OCI-M2 (cell line): ENCODE data around the gene TARP.
"Not testable (repeated sequence)": the region's sequence is repeated elsewhere in the genome, so short reads cannot be mapped to it uniquely, and the experiment has no call there.

Experiments
- DNase-seq: peaks from one replicate; lab custom pipeline; 2025; ENCODE audit not compliant: unreplicated experiment; lab: John Stamatoyannopoulos, UW

Gene TARP

DNA sequence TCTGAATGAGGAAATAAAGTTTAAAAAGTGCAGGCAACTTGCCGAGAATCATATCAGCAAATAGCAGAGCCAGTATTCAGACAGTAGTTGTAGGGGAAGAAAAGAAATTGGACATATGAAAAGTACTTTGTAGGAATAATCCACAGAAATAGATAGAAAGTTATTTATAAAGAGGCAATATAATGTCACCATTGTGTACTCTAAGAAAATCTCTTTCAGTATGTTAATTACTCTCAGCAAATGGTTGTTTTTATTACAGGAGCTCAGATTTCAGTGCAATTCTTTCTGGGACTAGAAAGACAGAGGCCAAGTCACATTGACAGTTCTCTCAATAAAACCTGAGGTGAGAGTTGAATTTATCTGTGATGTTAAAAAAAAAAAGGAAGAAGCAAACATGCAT, 10.2 kb downstream of the TARP start:
- not testable (repeated sequence) for DNase-seq

DNA sequence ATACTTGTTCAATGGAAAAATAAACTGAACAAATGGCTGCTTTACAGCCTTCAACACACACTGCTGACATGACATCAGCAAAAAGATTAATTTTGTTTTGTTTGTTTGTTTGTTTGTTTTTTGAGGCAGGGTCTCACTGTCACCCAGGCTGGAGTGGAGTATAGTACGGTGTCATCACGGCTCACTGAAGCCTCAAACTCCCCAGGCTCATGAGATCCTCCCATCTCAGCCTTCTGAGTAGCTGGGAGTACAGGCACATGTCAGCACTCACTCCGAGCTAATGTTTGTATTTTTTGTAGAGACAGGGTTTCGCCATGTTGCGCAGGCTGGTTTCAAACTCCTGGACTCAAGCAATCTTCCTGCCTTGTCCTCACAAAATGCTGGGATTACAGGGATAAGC, 10.9 kb downstream of the TARP start:
- DNase-seq, result no peak

DNA sequence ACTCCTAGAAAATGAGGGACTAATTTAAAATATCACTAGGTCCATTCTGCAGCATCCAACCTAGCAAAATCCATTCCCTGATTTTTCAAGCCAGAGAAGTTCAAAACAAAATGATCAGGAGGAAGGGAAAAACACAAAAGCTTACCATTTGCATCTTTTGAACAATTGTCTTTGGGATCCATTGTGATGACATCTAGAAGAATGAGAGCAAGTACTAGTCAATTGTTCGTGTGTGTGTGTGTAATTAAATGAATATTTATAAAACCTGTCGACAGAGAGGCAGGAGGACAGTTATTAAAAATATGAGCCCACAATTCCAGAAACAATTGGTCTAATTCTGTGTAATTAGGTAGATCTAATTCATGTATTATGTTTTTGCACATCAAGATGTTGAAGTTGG, 11.4 kb downstream of the TARP start:
- DNase-seq, result not testable (repeated sequence)

DNA sequence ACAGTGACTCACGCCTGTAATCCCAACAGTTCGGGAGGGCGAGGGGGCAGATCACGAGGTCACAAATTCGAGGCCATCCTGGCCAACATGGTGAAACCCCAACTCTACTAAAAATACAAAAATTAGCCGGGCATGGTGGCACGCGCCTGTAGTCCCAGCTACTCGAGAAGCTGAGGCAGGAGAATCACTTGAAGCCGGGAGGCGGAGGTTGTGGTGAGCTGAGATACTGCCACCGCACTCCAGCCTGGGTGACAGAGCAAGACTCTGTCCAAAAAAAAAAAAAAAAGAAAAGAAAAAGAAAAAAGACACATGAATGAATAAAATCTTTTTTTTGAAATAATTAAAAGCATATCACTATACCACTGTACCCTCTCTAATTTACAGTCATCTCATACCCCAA, 11.8 kb downstream of the TARP start:
- DNase-seq, result not testable (repeated sequence)

DNA sequence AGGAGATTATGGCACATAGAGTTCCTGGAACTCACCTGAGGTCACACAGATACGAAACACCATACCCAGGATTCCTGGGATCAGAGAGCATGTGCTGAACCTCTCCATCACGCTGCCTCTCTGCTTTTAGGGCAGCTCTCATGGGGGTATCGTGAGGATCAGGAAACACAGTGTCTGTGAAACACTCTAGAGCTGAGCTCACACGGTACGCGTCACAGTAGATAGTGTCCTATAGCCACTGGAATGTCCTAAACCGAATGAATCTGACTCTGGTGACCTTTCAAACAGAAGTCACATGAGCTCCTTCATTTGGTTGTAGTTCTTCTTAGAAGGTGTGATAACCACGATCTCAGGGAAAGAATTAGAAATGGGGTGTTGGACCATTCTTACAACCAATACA, 14.3 kb downstream of the TARP start:
- DNase-seq, result not testable (repeated sequence)

DNA sequence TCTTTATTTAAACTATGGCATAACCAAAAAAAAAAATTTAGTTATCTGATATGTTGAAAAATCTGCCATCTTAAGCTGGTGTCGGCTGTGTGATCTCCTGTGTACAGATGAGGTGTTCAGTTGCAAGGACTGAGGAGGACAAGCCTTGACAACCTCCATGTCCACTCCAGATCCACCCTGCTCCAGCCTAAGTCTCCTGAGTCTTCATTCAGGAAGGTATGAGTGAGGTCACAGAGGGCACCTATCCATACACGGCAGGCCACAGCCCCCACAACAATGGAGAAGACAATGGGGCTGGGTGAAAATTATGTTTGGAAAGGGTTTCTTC, 16.1 kb downstream of the TARP start:
- no peak for DNase-seq

DNA sequence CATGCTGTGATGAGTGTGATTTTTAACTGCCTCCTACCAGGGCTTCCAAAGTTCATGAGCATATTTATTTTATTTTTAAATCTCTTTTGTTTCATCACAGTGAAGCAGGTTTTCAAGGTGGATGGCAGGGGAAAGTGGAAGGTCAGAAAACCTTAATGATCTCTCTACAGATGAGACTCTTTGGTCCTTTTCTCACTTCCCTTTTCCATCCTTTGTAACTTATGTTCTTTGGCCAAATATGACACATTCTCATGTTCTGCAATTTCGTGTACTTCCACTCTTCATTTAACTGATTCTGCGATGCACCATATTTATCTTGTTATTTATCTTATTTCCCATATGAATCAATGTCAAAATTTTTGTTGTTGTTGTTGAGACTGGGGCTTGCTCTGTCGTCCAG, 23.6 kb downstream of the TARP start:
- DNase-seq, result not testable (repeated sequence)

DNA sequence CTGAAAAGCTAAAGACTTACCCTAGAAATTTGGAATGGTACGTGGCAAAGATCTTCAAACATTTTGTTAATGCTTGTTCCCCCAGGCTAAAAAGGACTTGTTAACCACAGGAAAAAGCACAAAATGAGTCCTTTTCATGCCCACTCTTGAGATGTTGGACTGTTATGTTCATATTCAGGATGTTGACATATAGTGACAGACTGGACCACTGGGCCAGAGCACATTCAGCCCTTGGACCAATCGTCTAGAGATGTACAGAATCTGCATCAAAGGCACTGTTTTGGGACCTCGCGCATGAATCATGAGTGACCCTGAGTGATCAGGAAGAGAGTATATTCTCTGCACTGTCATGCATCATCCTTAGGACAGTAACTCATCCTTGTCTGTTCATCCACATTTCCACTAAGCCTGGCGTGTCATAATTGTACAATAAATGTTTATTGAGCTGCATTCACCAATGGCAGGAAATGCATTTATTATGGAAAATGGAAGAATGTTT, 25.3 kb downstream of the TARP start:
- DNase-seq, result no peak

DNA sequence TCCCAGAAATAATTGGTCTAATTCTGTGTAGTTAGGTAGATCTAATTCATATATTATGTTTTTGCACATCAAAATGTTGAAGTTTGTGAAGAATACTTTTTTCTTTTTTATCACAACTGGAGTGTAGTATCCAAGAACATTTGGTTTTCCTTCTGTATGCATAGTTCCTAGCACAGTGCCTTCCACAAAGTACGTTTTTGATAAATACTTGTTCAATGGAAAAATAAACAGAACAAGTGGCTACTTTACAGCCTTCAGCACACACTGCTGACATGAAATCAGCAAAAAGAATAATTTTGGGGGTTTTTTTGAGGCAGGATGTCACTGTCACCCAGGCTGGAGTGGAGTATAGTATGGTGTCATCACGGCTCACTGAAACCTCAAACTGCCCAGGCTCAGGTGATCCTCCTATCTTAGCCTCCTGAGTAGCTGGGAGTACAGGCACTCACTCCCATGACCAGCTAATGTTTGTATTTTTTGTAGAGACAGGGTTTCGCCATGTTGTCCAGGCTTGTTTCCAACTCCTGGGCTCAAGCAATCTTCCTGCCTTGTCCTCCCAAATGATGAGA, 27.9 kb downstream of the TARP start:
- no peak for DNase-seq

DNA sequence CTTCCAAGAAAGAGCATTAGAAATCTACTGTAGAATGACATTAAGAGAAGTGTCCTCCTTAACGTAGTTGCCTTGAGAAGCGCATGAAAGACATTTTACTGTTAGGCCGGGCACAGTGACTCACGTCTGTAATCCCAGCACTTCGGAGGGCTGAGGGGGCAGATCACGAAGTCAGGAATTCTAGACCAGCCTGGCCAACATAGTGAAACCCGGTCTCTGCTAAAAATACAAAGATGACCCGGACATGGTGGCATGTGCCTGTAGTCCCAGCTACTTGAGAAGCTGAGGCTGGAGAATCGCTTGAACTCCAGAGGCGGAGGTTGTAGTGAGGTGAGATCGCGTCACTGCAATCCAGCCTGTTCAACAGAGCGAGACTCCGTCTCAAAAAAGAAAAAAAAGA, 28.9 kb downstream of the TARP start:
- DNase-seq, result no peak

DNA sequence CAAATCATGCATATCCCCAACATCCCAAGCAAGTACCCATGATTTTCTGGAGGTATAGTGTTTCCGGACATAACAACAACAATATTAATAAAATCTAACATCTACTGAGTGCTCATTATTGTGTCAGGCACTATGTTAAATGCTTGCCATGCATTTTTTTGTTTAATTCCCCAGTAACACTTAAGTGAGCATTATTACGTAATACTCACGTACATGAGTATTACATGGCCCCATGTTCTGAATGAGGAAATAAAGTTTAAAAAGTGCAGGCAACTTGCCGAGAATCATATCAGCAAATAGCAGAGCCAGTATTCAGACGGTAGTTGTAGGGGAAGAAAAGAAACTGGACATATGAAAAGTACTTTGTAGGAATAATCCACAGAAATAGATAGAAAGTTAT, 30.1 kb downstream of the TARP start:
- not testable (repeated sequence) for DNase-seq

DNA sequence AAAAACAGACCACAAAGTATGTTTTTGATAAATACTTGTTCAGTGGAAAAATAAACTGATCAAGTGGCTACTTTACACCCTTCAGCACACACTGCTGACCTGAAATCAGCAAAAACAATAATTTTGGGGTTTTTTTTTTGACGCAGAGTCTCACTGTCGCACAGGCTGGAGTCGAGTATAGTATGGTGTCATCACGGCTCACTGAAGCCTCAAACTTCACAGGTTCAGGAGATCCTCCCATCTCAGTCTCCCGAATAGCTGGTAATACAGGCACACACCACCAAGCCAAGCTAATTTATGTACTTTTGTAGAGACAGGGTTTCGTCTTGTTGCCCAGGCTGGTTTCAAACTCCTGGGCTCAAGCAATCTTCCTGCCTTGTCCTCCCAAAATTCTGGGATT, 30.6 kb downstream of the TARP start:
- no peak for DNase-seq

DNA sequence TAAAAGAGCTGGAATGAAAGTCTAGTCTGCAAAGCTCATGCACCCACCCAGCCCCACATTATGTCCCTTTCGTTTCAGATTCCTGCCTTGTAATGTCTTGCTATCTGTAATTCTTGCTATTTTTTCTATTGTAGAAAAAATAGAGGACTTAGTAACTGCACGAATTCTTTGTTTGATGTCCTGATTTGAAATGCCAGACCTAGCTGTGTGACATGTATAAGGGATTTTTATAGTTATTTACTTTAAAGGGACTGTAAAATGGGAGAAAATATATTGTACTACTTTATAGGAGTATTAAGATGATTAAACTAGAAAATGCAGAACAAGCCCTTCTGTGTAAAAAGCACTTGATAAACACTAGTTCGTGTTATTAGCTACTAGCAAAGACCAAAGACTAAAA, 32.4 kb downstream of the TARP start:
- no peak for DNase-seq

DNA sequence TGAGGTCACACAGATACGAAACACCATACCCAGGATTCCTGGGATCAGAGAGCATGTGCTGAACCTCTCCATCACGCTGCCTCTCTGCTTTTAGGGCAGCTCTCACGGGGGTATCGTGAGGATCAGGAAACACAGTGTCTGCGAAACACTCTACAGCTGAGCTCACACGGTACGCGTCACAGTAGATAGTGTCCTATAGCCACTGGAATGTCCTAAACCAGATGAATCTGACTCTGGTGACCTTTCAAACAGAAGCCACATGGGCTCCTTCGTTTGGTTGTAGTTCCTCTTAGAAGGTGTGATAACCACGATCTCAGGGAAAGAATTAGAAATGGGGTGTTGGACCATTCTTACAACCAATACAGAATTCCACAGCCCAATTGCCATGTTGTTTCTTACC, 34.3 kb downstream of the TARP start:
- not testable (repeated sequence) for DNase-seq

DNA sequence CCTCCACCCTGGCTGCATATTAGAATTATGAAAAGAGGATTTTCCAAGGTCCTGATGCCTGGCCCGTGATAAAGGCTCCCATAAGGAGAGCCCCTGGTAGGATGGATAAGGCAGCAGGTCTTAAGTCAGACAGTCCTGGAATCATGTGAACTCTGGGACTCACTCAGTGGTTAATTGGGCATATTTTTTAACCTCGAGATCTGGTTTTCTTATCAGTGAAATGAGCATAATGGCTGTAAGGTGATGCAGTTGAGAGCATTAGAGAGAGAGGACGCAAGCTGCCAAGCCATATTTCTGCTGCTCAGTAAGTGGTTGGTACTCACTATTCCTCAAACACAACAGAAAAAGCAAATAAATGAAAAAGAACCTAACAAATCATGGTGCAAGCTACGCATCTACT, 37.8 kb downstream of the TARP start:
- no peak for DNase-seq

DNA sequence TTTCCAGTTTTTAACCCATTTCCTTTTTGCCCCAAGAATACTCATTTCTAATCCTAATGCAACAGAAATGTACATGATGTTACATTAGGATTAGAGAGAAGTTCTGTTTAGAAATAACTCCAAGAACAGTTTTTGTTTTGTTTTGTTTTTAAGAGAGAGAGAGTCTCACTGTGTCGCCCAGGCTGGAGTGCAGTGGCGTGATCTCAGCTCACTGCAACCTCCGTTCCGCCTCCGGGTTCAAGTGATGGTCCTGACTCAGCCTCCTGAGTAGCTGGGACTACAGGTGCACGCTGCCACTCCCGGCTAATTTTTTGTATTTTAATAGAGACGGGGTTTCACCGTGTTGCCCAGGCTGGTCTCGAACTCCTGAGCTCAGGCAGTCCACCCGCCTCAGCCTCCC, 38.7 kb downstream of the TARP start:
- not testable (repeated sequence) for DNase-seq

DNA sequence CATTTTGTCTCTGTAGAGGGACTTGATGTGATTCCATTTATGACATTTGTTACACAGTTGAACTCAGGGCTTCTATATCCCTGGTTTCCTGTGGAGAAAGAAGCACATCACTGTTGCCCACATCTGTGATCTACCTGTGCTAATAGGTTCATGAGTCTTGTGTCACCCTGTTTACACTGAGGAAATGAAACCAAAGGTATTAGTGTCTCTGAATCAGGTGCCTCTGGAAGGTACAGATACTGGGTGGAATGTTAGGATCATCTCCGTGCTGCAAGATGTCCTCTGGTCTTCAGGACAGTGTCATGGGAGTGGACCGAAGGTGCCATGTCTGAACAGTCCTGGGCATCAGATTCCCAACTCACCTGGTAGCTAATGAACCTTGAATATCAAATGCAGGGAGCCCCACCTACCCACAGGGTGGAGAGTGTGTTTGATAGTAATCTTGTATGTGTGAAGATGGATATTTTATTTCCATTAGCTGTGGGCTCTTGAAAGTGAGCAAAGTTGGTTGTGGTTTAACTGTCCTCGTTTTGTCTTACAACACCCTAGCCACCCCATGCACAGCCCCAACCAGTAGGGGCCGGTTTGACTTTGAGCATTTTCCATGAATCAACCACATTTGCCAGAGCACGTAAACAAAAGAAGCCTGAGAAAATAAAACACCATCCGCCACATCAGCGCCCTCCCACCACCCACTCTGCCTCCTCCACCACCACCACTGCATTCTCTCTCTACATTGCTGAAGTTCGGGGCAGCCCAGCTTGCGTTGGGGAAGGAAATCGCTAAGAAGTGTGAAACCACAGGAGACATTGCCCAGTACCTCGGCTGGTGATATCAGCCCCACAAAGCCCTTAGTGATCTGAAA, 40.7 kb downstream of the TARP start:
- DNase-seq, result no peak

DNA sequence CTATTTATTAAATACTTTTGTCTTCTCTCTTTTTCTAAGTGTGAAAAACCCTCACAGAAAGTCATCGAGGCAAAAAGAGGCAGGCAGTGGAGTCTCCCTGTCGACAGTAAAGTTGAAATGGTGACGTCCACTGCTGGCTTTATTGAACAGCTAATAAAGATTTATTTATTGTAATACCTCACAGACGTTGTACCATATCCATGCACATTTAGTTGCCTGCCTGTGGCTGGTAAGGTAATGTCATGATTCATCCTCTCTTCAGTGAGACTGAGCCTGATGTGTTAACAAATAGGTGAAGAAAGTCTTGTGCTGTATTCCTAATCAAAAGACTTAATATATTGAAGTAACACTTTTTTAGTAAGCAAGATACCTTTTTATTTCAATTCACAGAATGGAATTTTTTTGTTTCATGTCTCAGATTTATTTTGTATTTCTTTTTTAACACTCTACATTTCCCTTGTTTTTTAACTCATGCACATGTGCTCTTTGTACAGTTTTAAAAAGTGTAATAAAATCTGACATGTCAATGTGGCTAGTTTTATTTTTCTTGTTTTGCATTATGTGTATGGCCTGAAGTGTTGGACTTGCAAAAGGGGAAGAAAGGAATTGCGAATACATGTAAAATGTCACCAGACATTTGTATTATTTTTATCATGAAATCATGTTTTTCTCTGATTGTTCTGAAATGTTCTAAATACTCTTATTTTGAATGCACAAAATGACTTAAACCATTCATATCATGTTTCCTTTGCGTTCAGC, 43.4 kb downstream of the TARP start:
- no peak for DNase-seq

DNA sequence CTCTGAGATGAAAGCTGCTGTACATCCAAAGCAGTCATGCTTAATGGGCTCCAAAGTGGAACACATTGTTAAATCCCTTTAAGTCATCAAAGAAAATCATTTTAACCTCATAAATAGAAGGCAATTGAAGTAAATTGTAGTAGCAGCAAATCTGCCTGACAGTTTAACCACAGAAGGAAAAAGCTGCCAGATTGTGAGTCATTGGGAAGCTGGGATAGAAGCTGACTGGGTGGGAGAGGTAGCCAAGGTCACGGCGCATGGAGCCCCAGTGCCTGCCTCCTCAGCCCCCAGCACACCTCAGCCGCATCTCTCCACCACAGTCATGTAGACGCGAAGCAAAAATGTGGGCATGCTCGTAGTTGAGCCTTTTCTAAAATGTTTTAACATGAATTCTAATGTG, 44.0 kb downstream of the TARP start:
- DNase-seq, result no peak

DNA sequence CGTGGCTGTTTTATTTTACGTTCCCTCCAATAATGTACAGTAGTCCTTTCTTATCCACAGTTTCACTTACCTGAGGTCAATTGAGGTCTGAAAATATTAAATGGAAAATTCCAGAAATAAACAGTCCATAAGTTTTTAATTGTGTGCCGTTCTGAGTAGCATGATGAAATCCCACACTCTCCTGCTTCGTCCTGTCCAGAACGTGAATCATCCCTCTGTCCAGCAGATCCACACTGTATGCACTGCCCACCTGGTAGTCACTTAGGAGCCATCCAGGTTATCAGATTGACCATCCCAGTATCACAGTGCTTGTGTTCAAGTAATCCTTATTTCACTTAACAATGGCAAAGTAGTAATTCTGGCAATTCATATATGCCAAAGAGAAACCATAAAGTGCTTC, 49.0 kb downstream of the TARP start:
- no peak for DNase-seq

DNA sequence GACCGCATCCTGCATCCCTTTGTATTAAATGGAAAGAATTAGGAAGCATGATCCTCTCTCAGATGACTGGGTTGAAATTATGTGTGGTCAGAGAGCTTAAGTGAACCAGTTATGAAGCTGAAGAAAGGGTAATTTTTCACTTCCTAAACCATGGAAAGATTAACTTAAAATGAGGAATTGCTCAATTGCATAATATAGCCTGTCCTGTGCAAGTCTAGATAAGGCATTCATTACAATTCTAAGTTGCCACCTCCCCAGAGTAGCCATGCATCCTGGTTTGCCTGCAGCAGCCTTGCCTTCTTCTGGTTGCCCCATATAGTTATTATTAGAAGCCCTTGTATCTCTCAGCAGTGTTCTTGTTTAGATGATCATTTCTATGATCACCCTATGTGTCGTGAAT, 50.1 kb downstream of the TARP start:
- no peak for DNase-seq

DNA sequence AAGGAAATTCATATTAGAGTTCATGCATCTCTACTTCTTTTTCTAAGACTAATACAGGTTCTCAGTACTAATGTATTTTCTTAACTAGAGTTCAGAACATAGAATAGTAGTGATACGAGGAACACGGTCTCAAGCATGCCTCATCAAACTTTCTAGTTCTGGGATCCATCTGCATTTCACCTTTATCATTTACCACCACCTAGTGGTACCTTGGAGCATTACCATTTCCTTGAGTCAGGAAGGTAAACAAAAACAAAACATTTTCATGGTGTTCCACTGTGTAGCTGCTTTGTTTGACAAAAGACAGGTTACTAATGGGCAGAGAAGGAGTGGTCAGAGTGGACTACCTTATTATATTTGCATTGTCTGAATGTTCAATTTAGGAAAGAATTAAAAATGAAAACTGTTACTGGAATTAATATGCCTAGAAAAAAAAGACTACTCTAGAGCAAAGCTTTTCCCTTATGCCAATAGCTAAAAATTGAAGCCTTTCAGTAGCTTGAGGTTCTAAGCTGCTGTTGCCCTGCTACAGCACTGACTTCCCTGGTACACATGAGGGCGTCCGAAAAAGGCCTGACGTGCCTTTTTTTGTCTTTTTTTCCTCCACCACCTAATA, 50.8 kb downstream of the TARP start:
- DNase-seq, result no peak
